H1 (cell line): ENCODE measurements around the gene AIFM1. TPM values are rescaled to one million over a fixed set of nuclear protein-coding genes. Genes with fewer than 3 reads are reported as not detected.

Experiments used
- KDM5A ChIP-seq: fragments of 200-600 bp; IDR thresholded peaks from 2 replicates; pipeline ENCODE4 v1.7.1; 2012; ENCODE audit warnings: mild to moderate bottlenecking, low read length, inconsistent platforms, mixed read lengths
- PHF8 ChIP-seq: fragments of 200-600 bp; sonication (generic); conservative IDR thresholded peaks from 2 replicates; pipeline ENCODE4 v1.7.1; 2012; ENCODE audit warnings: low read depth, mild to moderate bottlenecking, inconsistent platforms, low read length, moderate library complexity
- POLR2AphosphoS5 ChIP-seq: IDR thresholded peaks from 2 replicates; pipeline ENCODE4 v1.6.1; 2011; ENCODE audit warnings: low read depth, low read length
- SIRT6 ChIP-seq: IDR thresholded peaks from one replicate; pipeline ENCODE4 v1.7.1; 2012; ENCODE audit warnings: low read length, inconsistent platforms
- SIX5 ChIP-seq: IDR thresholded peaks from 2 replicates; pipeline ENCODE4 v1.6.1; 2011; ENCODE audit warnings: mild to moderate bottlenecking, low read depth, low read length
- polyA plus RNA-seq, 7 experiments: library from polyadenylated mRNA; depleted of rRNA in 3 of 7; stranded (reverse) in 5 of 7; unstranded in 2 of 7; fragments of >200 nt in 5 of 7; fragments of 200-250 nt in 2 of 7; gene quantifications; 1 replicate in 5 of 7; 2 replicates in 1 of 7; 4 replicates in 1 of 7; pipeline versions ENCODE4 v1.2.1 to v1.2.3, GENCODE V29; 2011 to 2013; ENCODE audit warnings: missing spikeins in 2 of 7, mixed read lengths in 2 of 7
- total RNA-seq: library from RNA; stranded (reverse); fragmentation: NEBNext Ultra II Directional; extraction: Animal tissue kit (Norgen Biotek cat#: 25700); gene quantifications from 2 replicates; pipeline ENCODE4 v1.2.1, GENCODE V29; 2021
- TF ChIP-seq, protein P1 (sequence below): IDR thresholded peaks from 2 replicates; pipeline ENCODE4 v1.6.1; 2012; ENCODE audit warnings: inconsistent platforms
- TF ChIP-seq, protein P2 (sequence below): fragments of 300-600 bp; sonication (generic); IDR thresholded peaks from 2 replicates; pipeline ENCODE4 v1.7.1; 2012; ENCODE audit warnings: low read length, moderate library complexity, mild to moderate bottlenecking, inconsistent platforms; ENCODE audit not compliant: insufficient replicate concordance

Gene AIFM1
- total and polyA plus RNA-seq, 2 of the 8 experiments (the other 6 are each of a cell fraction or from before 2014, with no cell fraction given) = 34.1 to 55.4 TPM

DNA sequence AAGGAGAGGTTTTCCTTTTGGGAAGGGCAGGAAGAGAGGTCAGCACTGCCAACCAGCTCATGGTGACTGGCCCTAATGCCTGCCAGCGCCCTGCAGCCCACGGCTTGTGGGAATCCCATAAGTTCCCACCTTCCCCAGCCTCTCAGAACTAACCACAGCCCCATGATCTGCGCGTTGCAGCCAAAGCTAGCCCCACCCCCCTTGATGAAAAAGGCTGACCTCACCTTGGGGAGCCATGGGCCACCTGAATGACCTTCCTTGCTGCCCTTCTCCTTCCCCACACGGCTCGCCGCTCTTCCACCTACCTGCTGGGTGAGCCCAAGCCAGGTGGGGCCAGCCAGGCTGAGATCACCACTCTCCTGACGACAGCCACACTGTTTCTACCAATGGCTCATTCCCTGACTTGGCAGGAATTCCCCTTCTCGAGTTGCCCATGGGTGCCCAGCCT, 51.5 kb downstream of the AIFM1 start (continued):
- no peak for TF ChIP-seq SIX5
- no peak for TF ChIP-seq PHF8
- no peak for TF ChIP-seq SIRT6
- no peak for TF ChIP-seq KDM5A
- TF ChIP-seq, protein P1, sequence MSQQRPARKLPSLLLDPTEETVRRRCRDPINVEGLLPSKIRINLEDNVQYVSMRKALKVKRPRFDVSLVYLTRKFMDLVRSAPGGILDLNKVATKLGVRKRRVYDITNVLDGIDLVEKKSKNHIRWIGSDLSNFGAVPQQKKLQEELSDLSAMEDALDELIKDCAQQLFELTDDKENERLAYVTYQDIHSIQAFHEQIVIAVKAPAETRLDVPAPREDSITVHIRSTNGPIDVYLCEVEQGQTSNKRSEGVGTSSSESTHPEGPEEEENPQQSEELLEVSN = no peak
- TF ChIP-seq POLR2AphosphoS5 = no peak
- TF ChIP-seq, protein P2, sequence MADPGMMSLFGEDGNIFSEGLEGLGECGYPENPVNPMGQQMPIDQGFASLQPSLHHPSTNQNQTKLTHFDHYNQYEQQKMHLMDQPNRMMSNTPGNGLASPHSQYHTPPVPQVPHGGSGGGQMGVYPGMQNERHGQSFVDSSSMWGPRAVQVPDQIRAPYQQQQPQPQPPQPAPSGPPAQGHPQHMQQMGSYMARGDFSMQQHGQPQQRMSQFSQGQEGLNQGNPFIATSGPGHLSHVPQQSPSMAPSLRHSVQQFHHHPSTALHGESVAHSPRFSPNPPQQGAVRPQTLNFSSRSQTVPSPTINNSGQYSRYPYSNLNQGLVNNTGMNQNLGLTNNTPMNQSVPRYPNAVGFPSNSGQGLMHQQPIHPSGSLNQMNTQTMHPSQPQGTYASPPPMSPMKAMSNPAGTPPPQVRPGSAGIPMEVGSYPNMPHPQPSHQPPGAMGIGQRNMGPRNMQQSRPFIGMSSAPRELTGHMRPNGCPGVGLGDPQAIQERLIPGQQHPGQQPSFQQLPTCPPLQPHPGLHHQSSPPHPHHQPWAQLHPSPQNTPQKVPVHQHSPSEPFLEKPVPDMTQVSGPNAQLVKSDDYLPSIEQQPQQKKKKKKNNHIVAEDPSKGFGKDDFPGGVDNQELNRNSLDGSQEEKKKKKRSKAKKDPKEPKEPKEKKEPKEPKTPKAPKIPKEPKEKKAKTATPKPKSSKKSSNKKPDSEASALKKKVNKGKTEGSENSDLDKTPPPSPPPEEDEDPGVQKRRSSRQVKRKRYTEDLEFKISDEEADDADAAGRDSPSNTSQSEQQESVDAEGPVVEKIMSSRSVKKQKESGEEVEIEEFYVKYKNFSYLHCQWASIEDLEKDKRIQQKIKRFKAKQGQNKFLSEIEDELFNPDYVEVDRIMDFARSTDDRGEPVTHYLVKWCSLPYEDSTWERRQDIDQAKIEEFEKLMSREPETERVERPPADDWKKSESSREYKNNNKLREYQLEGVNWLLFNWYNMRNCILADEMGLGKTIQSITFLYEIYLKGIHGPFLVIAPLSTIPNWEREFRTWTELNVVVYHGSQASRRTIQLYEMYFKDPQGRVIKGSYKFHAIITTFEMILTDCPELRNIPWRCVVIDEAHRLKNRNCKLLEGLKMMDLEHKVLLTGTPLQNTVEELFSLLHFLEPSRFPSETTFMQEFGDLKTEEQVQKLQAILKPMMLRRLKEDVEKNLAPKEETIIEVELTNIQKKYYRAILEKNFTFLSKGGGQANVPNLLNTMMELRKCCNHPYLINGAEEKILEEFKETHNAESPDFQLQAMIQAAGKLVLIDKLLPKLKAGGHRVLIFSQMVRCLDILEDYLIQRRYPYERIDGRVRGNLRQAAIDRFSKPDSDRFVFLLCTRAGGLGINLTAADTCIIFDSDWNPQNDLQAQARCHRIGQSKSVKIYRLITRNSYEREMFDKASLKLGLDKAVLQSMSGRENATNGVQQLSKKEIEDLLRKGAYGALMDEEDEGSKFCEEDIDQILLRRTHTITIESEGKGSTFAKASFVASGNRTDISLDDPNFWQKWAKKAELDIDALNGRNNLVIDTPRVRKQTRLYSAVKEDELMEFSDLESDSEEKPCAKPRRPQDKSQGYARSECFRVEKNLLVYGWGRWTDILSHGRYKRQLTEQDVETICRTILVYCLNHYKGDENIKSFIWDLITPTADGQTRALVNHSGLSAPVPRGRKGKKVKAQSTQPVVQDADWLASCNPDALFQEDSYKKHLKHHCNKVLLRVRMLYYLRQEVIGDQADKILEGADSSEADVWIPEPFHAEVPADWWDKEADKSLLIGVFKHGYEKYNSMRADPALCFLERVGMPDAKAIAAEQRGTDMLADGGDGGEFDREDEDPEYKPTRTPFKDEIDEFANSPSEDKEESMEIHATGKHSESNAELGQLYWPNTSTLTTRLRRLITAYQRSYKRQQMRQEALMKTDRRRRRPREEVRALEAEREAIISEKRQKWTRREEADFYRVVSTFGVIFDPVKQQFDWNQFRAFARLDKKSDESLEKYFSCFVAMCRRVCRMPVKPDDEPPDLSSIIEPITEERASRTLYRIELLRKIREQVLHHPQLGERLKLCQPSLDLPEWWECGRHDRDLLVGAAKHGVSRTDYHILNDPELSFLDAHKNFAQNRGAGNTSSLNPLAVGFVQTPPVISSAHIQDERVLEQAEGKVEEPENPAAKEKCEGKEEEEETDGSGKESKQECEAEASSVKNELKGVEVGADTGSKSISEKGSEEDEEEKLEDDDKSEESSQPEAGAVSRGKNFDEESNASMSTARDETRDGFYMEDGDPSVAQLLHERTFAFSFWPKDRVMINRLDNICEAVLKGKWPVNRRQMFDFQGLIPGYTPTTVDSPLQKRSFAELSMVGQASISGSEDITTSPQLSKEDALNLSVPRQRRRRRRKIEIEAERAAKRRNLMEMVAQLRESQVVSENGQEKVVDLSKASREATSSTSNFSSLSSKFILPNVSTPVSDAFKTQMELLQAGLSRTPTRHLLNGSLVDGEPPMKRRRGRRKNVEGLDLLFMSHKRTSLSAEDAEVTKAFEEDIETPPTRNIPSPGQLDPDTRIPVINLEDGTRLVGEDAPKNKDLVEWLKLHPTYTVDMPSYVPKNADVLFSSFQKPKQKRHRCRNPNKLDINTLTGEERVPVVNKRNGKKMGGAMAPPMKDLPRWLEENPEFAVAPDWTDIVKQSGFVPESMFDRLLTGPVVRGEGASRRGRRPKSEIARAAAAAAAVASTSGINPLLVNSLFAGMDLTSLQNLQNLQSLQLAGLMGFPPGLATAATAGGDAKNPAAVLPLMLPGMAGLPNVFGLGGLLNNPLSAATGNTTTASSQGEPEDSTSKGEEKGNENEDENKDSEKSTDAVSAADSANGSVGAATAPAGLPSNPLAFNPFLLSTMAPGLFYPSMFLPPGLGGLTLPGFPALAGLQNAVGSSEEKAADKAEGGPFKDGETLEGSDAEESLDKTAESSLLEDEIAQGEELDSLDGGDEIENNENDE = no peak
